H1 (cell line): ENCODE measurements around the gene PRRC1.

Source experiments
- ATF2 ChIP-seq: IDR thresholded peaks from 2 replicates; pipeline ENCODE4 v1.6.1; 2012; ENCODE audit warnings: low read length, inconsistent platforms
- CHD1 ChIP-seq: IDR thresholded peaks from 2 replicates; pipeline ENCODE4 v1.6.1; 2012; ENCODE audit warnings: low read depth, low read length, improper control_type of control experiment
- CTCF ChIP-seq, 3 experiments: IDR thresholded peaks; 1 replicate in 2 of 3; 2 replicates in 1 of 3; pipeline versions ENCODE4 v1.5.1 to v1.6.1; 2011; ENCODE audit warnings: low read length in 3 of 3, mild to moderate bottlenecking in 3 of 3, inconsistent platforms in 2 of 3, low read depth in 1 of 3, moderate library complexity in 1 of 3; ENCODE audit not compliant: insufficient read depth in 1 of 3; ENCODE audit errors: control extremely low read depth in 1 of 3
- EP300 ChIP-seq, 2 experiments: IDR thresholded peaks; 1 replicate in 1 of 2; 2 replicates in 1 of 2; pipeline ENCODE4 v1.6.1; 2011 to 2012; ENCODE audit warnings: low read depth in 2 of 2, low read length in 2 of 2, mild to moderate bottlenecking in 2 of 2, borderline replicate concordance in 1 of 2, inconsistent platforms in 1 of 2, moderate library complexity in 1 of 2
- EZH2 ChIP-seq: fragments of 200-600 bp; sonication (generic); IDR thresholded peaks from 2 replicates; pipeline ENCODE4 v1.7.1; 2012; ENCODE audit warnings: low read depth, mild to moderate bottlenecking, moderate library complexity, low read length, inconsistent platforms; ENCODE audit not compliant: severe bottlenecking
- MAFK ChIP-seq: IDR thresholded peaks from 2 replicates; pipeline ENCODE4 v1.6.1; 2012; ENCODE audit warnings: low read depth, mild to moderate bottlenecking, improper control_type of control experiment, low read length
- MAX ChIP-seq: IDR thresholded peaks from 2 replicates; pipeline ENCODE4 v1.6.1; 2012; ENCODE audit warnings: inconsistent platforms
- POLR2A ChIP-seq, 2 experiments: IDR thresholded peaks; 1 replicate in 1 of 2; 2 replicates in 1 of 2; pipeline ENCODE4 v1.6.1; 2011; ENCODE audit warnings: low read depth in 2 of 2, low read length in 2 of 2, mild to moderate bottlenecking in 2 of 2; ENCODE audit errors: control extremely low read depth in 1 of 2
- POLR2AphosphoS5 ChIP-seq: IDR thresholded peaks from 2 replicates; pipeline ENCODE4 v1.6.1; 2011; ENCODE audit warnings: low read depth, low read length
- YY1 ChIP-seq: IDR thresholded peaks from 2 replicates; pipeline ENCODE4 v1.6.1; 2011; ENCODE audit warnings: low read depth, mild to moderate bottlenecking, low read length
- ZNF274 ChIP-seq: IDR thresholded peaks from 2 replicates; pipeline ENCODE4 v1.7.0; 2012; ENCODE audit warnings: low read length, borderline replicate concordance; ENCODE audit errors: extremely low read depth

- TF ChIP-seq CTCF (IDR thresholded peaks at IDR 0.05; ENCODE audit: control extremely low read depth in 1 of 3, insufficient read depth in 1 of 3, low read depth in 1 of 3, low read length in 3 of 3) (no peak), EZH2 (no peak), MAX (no peak), ATF2 (no peak), CHD1 (no peak), POLR2A (IDR thresholded peaks at IDR 0.05; ENCODE audit: control extremely low read depth in 1 of 2, low read depth in 2 of 2, low read length in 2 of 2) (no peak), ZNF274 (no peak), EP300 (IDR thresholded peaks at IDR 0.05; ENCODE audit: borderline replicate concordance in 1 of 2, low read depth in 2 of 2, low read length in 2 of 2) (no peak), POLR2AphosphoS5 (no peak), YY1 (no peak), MAFK (no peak)
Measured at GRCh38 chr5:127558273-127558672, 40.8 kb downstream of the PRRC1 start.
